Superior temporal gyrus (tissue), 1 donor: ENCODE data around the gene SEC24C.
"Not testable (repeated sequence)": the region's sequence is repeated elsewhere in the genome, so short reads cannot be mapped to it uniquely, and the experiment has no call there.

ENCODE experiments used
- DNase-seq: peaks from one replicate; pipeline ENCODE4 v3.0.0-alpha.2; 2016; ENCODE audit errors: extremely low spot score

Gene SEC24C, protein sequence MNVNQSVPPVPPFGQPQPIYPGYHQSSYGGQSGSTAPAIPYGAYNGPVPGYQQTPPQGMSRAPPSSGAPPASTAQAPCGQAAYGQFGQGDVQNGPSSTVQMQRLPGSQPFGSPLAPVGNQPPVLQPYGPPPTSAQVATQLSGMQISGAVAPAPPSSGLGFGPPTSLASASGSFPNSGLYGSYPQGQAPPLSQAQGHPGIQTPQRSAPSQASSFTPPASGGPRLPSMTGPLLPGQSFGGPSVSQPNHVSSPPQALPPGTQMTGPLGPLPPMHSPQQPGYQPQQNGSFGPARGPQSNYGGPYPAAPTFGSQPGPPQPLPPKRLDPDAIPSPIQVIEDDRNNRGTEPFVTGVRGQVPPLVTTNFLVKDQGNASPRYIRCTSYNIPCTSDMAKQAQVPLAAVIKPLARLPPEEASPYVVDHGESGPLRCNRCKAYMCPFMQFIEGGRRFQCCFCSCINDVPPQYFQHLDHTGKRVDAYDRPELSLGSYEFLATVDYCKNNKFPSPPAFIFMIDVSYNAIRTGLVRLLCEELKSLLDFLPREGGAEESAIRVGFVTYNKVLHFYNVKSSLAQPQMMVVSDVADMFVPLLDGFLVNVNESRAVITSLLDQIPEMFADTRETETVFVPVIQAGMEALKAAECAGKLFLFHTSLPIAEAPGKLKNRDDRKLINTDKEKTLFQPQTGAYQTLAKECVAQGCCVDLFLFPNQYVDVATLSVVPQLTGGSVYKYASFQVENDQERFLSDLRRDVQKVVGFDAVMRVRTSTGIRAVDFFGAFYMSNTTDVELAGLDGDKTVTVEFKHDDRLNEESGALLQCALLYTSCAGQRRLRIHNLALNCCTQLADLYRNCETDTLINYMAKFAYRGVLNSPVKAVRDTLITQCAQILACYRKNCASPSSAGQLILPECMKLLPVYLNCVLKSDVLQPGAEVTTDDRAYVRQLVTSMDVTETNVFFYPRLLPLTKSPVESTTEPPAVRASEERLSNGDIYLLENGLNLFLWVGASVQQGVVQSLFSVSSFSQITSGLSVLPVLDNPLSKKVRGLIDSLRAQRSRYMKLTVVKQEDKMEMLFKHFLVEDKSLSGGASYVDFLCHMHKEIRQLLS

DNA sequence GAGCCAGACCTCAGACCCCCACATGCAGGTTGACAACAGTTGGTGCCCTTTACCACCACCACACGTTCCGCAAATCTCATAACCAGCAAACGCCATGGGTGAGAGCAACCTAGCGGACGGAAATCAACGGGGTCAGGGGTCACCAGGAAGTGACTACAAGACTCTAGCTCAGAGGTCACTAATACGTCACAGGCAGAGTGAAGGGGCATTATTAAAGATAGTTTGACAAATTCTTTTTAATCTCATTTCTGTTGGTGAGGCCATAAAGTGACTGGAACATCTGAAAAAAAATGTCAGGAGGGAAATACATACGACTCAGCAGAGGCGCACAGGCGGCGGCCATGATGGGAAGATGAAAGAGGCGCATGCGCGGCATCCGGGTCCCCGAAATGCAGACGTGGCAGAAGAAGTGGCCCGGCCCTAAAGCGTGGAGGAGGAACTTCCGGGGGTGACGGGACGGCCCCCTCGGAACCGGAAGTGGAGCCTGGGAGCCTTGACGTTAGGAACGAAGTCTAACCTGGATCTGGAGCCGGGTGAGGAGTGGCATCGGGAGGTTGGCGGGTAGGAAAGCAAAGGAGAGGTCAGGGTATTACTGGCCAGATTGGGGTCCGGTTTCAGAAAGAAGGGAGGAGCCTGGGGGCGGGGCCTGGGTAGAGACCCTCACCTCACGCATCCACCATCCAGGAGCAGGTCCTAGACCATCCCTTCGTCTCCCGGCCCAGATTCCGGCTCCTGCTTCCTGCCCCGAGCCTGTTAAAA, at the start of gene SEC24C:
SEC24C (plus strand) TSS at position 468 of the 759 bp plus-strand sequence. CDS start 2,461 bp downstream, outside the sequence.
- peak; percentile 98 for DNase-seq

DNA sequence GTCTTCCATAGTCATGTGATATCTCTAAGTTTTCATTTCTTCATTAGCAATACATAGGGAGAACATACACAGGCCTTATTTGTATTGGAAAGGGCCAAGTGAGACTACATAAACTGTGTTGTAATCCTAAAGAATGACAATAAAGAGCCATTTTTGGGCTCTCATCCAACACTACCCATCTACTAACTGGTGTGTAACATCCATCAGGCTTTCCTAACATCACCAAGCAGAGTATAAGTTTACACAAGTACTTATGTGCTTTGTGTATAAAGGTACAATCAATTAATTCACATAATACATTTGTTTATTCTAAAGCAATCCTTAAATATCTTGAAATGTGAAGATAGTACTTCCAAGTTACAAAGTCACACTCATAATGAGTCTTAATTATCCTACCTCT, 48.9 kb upstream of the SEC24C start:
- not testable (repeated sequence) for DNase-seq

DNA sequence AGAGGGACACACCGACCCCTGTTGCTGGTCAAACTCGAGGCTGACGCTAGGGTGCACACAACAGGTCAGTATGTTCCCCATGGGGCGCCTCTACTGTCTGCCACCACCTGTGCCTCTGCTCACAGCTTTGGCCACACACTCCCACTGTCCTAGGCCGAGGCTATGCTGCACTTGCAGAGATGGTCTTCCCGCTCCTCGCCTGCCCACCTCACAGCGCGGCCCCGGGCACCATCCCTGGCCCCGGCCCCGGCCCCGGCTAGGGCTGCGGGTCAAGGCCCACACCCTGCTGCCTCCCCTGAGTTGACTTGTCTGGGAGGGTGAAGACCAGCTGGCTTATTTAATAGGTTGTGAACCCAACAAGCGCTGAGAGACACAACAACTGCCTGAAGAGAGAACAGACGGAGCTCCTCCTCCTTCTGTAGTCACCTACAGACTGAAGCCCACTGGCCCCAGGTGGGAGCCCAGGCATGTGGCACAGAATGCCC, 46.5 kb upstream of the SEC24C start, which contains the start of gene AGAP5:
AGAP5 (minus strand) TSS at position 435 of the 485 bp plus-strand sequence; CDS start at position 81, 354 bp downstream.
- DNase-seq, result not testable (repeated sequence)

DNA sequence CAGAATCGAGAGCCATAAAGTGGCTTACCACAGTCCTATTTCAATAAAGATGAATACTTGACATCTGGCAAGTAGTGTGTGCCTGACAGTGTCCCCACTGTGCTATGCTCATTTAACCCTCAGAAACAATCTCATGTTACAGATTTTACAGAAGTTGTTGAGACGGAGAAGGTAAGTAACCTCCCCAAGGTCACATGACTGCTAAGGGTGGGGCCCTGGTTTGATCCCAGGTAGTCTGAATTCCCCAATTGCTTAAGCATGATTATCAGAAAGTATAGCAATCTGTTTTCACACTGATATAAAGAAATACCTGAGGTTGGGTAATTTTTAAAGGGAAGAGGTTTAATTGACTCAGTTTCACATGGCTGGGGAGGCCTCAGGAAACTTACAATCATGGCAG, 45.4 kb upstream of the SEC24C start:
- not testable (repeated sequence) for DNase-seq

DNA sequence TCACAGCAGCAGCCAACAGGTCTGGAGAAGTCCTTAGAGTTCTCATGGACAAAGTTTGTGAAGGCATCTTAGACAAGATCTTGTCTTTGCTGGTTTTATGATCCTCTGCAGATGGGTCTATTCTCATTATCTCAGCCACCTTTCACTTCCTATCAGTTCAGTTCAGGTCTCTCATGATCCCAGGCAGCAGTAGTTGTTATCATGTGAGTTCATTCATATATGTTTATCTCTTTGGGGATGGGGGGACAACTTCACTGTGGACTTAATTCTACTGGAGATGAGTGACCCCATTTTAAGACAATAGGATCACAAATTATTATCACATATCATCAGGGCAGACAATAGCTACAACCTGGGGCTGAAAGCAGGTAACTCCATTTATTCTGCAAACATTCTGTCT, 40.2 kb upstream of the SEC24C start:
- not testable (repeated sequence) for DNase-seq

DNA sequence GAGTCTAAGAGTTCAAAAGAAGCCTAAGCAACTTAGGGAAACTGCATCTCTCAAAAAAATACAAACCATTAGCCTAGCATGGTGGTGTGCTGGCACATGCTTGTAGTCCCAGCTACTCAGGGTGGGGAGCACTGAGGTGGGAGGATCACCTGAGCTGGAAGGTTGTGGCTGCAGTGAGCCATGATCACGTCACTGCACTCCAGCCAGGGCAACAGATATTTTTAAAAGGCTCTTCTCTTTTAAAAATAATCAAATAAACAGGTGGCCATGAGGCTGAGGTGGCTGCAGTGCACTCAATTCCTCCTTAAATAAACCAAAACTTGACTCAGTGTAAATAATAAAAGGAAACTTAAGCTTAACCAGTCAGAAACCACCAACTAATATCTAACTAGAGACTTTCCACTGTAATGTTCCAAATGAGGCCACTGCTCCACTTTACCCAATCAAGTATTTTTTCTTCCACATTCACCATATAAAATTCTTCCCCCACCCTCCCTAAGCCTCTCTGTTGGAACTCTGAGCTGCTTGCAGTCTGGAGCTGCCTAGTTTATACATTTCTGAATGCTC, 38.6 kb upstream of the SEC24C start:
- DNase-seq, result not testable (repeated sequence)

DNA sequence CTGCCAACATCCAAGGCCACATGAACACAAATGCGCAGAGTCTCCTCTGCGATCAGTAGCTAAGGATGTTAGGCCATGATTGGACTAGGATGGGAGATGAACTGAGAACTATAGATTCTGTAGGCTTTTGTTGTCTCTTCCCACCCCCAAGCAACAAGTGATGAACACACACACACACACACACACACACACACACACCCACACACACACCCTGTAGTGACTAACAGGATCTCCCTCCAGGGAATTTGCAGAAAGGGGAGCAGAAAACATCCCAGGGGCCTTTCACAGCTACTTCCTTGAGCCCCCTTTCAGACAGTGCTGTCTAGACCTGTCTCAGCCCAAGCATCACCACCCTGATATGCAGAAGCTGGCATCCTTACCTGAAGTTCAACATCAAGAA, 37.7 kb upstream of the SEC24C start:
- not testable (repeated sequence) for DNase-seq

DNA sequence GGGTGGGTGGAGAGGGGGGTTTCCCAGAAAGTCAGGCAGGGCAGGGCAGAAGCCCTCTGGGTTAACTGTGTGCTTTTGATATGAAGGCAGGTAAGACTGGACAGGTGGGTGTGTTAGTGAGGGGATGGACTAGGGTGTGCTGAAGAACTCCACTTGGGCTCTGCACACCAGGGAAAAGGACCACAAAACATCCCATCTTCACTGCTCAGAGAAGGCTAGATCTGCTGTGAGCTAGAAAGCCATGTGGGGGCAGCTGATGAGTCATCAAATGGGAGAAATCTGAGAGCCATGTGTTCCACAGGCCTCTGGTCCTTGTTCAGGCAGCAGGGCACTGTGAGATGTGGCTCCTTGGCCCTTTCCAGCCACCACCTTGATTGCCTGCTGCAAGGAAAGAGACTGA, 36.5 kb upstream of the SEC24C start:
- DNase-seq, result not testable (repeated sequence)

DNA sequence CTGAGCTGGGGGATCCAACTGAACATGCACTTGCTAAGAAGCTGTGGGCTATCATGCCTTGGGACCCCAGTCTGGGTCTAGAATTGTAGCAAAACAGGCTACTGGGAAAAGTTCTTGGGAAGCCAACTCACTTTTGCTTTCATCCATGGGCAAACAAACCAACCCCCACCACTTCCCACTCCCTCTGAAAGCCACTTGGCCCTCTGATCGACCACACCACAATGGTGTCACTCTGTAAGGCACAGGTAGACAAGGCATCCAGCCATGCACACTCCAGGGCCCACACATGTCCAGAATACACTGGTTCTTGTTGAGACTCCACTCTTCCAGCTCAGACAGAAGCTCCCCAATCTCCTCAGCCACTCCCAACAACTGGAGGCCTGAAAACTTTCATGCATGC, 36.0 kb upstream of the SEC24C start:
- DNase-seq, result not testable (repeated sequence)

DNA sequence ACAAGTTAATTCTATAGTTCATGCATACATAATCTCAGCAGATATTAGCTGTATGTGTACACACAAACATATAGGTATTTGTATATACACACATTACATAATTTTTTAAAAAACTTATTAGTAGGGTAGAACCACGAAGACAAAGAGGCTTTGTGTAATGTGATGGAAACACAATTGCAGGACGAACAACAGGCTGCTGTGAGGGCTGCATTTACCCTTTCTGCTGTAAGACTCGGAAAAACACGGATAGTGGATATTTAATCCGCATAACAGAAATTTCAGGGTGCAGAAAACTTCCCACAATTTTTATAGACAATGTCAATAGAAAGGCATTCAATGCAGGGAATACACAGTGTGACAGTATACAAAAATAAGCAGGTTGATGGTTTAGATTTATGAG, 32.5 kb upstream of the SEC24C start:
- peak; percentile 47 for DNase-seq

DNA sequence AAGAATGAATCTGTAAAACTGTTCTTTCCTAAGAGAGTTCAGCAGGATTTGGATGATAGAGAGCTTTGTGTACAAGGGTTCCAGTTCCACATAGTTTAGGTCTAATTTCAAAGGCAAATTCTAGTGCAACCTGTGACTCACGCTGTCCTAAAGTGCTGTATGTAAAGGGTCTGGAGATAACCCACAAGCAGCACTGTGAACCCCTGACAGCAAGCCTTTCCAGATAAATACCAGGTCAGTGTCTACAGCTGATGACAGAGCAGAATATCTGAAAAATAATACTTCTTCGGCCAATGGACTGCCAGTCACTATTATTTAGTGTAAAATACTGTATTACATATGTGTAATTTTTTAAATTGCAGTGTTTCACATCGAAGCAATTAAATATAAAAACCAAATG, 30.3 kb upstream of the SEC24C start:
- DNase-seq, result not testable (repeated sequence)

DNA sequence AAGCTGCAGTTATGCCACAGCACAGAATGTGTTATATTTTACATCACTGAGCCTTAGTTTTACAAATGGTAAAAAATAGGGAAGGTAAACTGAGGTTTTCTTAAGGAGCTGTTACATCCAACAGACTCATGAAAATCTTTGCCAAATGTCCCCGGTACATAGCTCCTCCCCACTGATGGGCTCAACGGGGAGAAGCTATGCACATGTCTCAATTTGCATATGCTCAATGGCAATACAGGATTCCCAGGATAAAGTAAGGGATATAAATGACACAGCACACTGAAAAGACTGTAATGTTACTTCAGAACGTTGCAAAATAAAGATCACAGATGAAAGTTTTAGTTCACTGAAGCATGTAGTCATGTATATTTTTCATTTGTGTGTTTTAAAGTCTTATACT, 29.7 kb upstream of the SEC24C start:
- not testable (repeated sequence) for DNase-seq

DNA sequence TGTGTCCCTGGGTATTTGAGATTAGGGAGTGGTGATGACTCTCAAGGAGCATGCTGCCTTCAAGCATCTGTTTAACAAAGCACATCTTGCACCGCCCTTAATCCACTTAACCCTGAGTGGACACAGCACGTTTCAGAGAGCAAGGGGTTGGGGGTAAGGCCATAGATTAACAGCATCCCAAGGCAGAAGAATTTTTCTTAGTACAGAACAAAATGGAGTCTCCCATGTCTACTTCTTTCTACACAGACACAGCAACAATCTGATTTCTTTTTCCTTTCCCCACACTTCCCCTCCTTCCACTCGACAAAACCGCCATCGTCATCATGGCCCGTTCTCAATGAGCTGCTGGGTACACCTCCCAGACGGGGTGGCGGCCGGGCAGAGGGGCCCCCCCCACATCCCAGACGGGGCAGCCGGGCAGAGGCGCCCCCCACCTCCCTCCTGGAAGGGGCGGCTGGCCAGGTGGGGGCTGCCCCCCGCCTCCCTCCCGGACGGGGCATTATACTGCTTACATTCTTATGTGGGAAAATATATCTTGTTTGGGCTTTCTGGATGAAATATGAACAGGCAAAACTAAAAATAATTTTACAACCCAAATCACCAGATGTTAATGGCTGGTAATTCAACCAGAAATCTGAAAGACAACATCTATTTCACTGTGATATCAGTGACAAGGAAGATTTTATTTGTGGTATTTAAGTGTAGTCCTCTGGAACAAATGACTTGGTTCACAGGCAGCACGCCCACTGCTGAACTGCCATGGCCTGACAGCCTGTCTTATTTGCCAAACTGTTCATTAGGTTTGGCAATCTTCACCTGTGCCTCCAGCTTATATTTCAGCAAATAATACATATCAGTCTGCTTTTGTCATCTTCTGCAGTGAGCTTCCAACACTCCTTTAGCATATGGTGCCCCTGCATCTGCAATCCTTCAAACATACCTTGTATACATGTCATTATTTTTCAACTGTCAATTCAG, 28.7 kb upstream of the SEC24C start:
- peak; percentile 12 for DNase-seq

DNA sequence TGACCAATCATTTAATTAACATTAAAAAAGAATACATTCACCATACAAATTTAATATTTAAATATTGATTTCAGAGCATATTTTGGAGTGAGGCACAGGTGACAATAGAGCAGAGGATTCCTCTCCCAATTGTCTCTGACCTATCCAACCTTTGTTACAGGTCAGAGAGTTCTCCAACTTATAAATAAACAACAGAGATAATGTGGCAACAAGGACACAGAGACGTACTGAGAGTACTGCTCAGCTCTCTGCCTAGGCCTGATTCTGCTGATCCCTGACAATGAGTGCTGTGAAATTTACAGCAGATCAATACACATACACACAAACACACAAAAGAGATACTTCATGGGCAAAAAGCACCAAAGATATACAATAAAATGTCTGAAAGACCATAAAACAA, 27.9 kb upstream of the SEC24C start:
- DNase-seq, result peak; percentile 18

DNA sequence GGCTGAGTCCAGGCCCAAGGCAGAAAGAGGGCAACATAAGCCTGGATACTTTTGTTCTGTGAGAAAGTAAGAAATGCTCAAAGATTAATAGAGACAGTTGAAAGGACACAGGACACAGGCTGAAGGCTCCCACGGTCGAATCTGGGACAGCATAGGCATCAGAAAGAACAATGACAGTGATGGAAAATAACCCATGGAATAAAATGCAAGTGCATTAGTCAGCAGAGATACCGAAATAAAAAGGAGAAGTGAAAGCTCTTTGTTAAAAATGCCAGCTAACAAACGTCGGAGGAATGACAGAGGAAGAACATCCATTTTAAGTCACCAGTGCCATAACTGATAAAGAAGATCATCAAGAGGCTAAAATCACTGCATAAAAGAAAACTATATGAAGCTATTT, 26.6 kb upstream of the SEC24C start:
- peak; percentile 77 for DNase-seq

DNA sequence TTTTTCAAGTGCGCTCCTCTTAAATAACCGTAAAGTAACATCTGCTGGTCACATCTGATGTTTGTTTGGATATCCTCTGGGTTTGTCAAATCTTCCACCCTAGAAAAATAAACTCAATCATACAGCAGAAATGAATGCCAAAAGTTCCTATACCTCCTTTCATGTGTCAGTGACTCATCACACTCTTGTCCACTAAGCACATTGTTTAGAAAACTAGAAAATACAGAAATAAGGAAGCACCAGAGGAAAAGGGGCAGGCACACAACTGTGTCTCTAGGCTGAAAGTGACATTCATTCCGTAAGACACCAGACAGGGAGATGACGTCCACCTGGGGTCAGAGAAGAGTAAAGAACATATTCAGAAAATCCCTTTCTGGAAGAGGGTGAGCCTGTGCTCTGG, 23.6 kb upstream of the SEC24C start:
- not testable (repeated sequence) for DNase-seq

DNA sequence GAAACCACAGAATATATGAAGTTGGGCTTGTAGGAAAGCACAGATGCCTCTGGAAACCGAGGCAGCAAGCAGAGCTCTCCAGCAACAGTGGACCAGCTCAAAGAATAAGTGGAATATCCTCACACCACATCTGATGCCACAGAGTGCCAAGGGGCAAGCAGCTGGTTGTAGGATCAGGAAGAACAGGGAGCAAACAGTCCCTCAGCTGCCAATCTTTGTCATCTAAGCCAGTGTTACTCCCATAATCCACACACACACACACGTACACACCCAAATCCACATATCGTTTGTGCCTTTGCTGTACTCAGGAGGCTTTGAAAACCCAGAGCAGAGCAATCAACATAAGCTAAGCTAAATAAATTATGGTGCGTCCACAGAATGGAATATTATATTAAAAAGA, 20.7 kb upstream of the SEC24C start:
- no peak for DNase-seq

DNA sequence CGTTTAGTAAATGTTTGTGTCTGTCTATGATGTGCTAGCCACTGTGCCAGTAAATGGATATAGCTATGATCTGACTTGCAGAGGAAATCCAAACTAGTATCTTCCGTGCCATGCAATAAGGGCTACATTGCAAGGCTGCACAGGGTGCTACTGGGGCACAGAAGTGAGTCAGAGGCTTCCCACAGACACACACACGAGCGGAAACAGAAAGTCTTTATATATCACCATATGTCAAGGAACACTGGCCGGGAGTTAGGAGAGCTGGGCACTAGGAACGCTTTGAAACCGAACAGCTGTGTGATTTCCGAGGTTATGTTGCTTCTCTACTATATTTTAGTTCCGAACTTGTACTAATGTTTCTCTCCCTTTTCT, 14.4 kb upstream of the SEC24C start:
- DNase-seq, result not testable (repeated sequence)

DNA sequence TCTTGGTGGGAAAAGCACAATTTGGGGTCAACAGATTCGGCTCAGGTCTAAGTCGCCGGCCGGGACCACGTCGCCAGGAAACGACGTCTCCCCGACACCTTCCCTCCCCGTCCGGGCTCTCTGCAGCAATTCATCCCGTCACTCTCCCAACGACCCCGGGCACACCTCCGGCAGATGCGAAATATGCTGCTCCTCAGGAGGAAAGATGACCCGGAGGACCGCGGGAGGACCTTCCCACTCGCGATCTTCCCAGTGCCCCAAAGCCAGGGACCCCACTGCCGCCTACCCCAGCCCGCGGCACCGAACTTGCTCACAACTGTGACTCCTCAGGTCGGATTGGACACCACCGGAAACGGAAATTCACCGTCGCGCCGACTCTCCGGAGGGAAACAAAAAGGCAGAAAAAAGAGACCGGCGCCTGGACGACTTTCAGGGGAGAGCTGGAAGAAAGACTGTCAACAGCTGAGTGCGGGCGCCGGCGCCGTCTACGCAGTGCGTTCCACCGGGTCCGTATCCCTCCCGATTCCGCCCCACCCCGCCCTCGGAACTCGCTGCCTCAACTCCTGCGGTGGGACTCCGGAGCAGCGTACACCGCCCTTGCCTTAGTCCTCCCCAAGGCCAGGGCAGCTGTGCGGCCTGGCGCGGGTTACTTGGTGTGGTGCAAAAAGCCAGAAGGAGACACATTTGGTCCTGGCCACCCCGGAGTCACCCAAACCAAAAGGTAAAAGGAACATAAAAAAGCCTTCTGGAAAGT, 13.8 kb upstream of the SEC24C start:
- DNase-seq, result peak; percentile 94
